GM12891 (cell line): ENCODE measurements around the gene RPS6KA2.
"Not testable (repeated sequence)": the region's sequence is repeated elsewhere in the genome, so short reads cannot be mapped to it uniquely, and the experiment has no call there.

ENCODE experiments used
- DNase-seq: peaks from one replicate; pipeline ENCODE4 v3.0.0; 2011; ENCODE audit warnings: low spot score; ENCODE audit not compliant: insufficient read length
- FAIRE-seq: peaks from 2 replicates; lab custom pipeline; 2011; peaks lifted over from hg19 to GRCh38; lab: Jason Lieb, UNC
- PAX5 ChIP-seq: IDR thresholded peaks from 2 replicates; pipeline ENCODE4 v1.6.1; 2011; ENCODE audit warnings: low read length, moderate library complexity, mild to moderate bottlenecking; ENCODE audit not compliant: insufficient read depth, severe bottlenecking
- POLR2A ChIP-seq: IDR thresholded peaks from 2 replicates; pipeline ENCODE4 v1.6.1; 2011; ENCODE audit warnings: low read depth, low read length, control low read depth
- POLR2AphosphoS5 ChIP-seq: IDR thresholded peaks from 2 replicates; pipeline ENCODE4 v1.6.1; 2011; ENCODE audit warnings: low read depth, low read length, control low read depth
- POU2F2 ChIP-seq: IDR thresholded peaks from 2 replicates; pipeline ENCODE4 v1.6.1; 2011; ENCODE audit warnings: low read depth, mild to moderate bottlenecking, control low read depth, low read length, moderate library complexity
- SPI1 ChIP-seq: IDR thresholded peaks from 2 replicates; pipeline ENCODE4 v1.6.1; 2011; ENCODE audit warnings: low read depth, low read length, control low read depth
- TAF1 ChIP-seq: IDR thresholded peaks from 2 replicates; pipeline ENCODE4 v1.6.1; 2011; ENCODE audit warnings: low read depth, low read length, control low read depth

The RPS6KA2 gene

GRCh38 chr6:166546653-166547052 lies 80.4 kb downstream of the RPS6KA2 start:
- FAIRE-seq, result no peak

DNA sequence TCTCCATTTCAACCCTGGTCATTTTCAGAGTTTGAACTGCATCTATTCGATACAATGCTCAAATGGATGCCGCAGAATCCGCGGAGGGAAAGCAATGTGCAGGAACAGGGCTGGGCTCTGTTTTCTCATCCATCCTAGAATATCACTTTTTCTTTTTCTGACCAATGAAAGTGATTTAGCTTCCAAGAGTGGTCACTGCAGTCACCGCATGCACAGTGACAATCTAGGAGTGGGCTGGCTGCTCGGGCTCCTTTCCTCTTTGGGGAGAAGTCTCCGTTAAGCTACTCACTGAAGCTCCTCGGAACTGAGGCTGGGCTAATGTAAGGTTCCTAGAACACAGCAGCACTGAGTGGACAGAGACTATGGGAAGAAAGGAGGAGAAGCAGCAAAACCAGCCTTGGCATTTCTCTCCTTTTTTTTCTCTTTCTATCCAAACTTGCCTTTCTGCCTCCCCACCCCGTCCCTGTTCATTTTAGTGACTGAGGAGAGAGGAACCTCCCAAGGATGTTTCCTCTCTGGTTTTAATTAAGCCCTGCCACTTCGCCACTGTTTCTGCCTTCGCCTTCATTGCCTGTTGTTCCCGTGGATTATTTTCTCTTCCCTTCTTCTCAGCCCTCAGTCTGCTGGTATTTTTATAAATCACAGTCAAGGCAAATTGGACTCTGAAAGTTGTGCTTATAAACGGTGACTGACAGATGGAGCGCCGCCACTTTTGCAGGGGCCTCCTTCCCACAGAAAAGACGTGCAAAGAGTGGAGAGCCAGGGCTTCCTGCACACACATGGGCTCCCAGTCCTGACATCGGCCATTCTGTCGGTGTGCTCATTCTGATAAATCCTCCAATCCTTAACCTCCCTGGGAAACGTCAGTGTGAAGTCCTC lies 81.7 kb downstream of the RPS6KA2 start:
- TF ChIP-seq POLR2A (no peak), PAX5 (no peak), TAF1 (no peak), SPI1 (no peak)
- FAIRE-seq (no peak), DNase-seq (no peak)

More at GRCh38 chr6:166546653-166547052, 80.4 kb downstream of the RPS6KA2 start:
- TF ChIP-seq POLR2A, result no peak
- no peak for TF ChIP-seq POU2F2
- TF ChIP-seq SPI1, result no peak
- TF ChIP-seq PAX5, result no peak
- no peak for TF ChIP-seq TAF1
- DNase-seq, result no peak

GRCh38 chr6:166544296-166544605 lies 82.8 kb downstream of the RPS6KA2 start:
- TF ChIP-seq POLR2AphosphoS5 (no peak), TAF1 (no peak)
- FAIRE-seq (no peak), DNase-seq (no peak)

GRCh38 chr6:166543603-166544295 lies 83.3 kb downstream of the RPS6KA2 start:
- TF ChIP-seq PAX5 (no peak), TAF1 (no peak), POLR2AphosphoS5 (no peak), SPI1 (no peak), POLR2A (no peak), POU2F2 (no peak)
- DNase-seq, result no peak
- FAIRE-seq, result no peak

DNA sequence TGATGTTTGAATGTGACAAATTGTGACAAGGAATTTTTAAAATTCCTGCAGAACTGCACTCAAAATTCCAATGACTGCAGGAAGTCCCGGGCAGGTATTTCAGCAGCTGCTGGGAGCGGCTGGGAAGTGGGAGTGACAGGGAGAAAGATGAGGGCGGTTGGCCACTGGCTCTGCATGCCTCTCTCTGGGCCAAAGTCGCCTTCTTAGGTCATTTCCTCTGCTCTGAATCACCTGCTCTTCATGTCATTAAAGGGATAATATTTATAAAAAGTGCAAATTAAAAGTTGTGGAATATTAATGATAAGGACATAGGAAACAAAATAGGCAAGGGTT lies 84.5 kb downstream of the RPS6KA2 start:
- DNase-seq (no peak), FAIRE-seq (no peak)
- TF ChIP-seq POLR2AphosphoS5 (no peak), POU2F2 (no peak), TAF1 (no peak), SPI1 (no peak), PAX5 (no peak), POLR2A (no peak)

DNA sequence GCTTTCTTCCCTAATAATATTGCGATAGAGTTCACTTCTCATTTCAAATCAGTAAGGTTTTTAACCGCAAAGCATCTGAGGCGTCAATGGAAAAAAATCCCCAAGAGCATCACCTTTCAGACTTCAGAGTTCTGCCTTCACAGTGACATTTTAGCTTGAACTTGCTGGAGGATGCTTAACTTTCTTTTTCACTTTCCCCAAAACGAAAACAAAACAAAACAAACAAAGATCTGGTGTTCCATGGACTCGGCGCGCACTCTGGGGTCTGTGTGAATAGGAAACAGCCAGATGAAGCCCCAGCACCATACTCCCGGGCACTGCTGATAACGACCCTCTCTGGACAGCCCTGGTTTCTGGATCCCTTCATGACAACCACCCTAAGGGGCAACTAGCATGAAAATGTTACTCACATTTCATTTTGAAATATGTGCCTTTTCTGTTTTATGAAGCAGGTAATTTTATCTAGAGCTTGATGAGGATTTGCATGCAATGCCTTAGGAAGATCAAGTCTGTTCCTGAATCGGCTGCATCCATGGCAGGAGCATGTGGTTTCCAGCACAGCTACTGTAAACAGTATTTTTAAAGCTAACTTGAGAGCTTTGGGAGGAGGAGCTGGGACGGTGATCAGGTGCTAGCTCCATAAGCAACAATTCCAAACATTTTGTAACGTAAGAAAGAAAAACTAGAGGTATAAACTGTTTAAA lies 85.0 kb downstream of the RPS6KA2 start:
- FAIRE-seq (peak; percentile 43), DNase-seq (peak; percentile 32)
- TF ChIP-seq POLR2A, result no peak
- no peak for TF ChIP-seq POLR2AphosphoS5
- no peak for TF ChIP-seq POU2F2
- TF ChIP-seq SPI1, result no peak
- no peak for TF ChIP-seq PAX5
- no peak for TF ChIP-seq TAF1

- TF ChIP-seq POLR2A, result no peak
- no peak for TF ChIP-seq POLR2AphosphoS5
- no peak for TF ChIP-seq POU2F2
- no peak for TF ChIP-seq TAF1
- no peak for TF ChIP-seq SPI1
- no peak for TF ChIP-seq PAX5
- FAIRE-seq (no peak), DNase-seq (no peak)
These were observed 85.7 kb downstream of the RPS6KA2 start for GRCh38 chr6:166541366-166541765.

DNA sequence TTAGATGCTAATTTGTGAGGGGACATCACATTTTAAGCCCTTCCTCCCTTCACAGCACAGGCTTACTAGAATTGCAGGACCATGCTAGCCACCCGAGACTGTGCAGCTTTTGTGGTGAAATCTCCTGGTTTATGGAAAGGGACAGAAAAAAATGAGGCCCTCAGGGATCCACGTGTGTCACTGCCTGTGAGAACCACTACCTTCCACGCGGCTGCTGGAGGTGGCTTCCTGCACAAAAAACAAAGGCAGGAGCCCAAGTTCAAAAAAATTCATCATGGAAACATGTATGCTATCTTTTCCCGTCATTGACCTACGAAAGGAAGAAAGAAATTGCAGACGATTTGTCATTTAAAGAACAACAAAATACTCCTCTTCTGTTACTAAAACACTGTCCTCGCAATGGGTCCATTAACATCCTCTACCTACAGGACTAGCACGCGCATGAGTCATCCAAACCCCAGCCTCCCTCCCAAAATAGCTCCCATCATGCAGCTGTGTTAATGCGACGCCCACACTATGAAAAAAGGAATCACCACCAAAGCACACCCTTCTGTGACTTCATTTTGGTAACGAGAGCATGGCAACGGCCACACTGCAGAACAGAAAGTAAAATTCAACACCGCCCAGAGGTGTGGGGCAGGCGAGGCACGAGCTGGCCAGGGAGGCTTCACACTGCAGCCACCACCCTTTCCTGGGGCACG lies 86.3 kb downstream of the RPS6KA2 start:
- peak; percentile 69 for DNase-seq
- FAIRE-seq, result peak; percentile 93
- peak; percentile 10; the same call in 1 of the 2 replicates for TF ChIP-seq SPI1
- TF ChIP-seq POU2F2, result peak; percentile 86; the same call in 1 of the 2 replicates
- no peak for TF ChIP-seq POLR2AphosphoS5
- no peak for TF ChIP-seq POLR2A
- no peak for TF ChIP-seq PAX5

- FAIRE-seq (no peak), DNase-seq (no peak)
- no peak for TF ChIP-seq TAF1
- no peak for TF ChIP-seq POLR2A
These were observed 87.5 kb downstream of the RPS6KA2 start for GRCh38 chr6:166539543-166539942.

DNA sequence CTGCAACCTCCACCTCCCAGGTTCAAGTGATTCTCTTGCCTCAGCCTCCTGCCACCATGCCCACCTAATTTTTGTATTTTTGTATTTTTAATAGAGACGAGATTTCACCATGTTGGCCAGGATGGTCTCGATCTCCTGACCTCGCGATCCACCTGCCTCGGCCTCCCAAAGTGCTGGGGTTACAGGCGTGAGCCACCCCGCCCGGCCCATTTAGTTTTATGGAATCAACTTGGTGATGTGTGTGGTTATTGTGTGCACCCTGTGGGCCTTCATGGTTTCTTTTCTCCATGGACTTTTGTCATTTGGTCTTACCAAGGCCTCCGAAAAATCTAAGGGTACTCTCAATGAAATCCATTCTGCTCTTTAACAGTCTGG lies 88.1 kb downstream of the RPS6KA2 start:
- not testable (repeated sequence) for DNase-seq, FAIRE-seq
